ENCODE data around the gene ZNF70. TPM values are rescaled to one million over a fixed set of nuclear protein-coding genes. Genes with fewer than 3 reads are reported as not detected.

ZNF70 gene
- total RNA-seq, 2 donors from 2014 or later = 5.9 to 8.8 TPM

DNA sequence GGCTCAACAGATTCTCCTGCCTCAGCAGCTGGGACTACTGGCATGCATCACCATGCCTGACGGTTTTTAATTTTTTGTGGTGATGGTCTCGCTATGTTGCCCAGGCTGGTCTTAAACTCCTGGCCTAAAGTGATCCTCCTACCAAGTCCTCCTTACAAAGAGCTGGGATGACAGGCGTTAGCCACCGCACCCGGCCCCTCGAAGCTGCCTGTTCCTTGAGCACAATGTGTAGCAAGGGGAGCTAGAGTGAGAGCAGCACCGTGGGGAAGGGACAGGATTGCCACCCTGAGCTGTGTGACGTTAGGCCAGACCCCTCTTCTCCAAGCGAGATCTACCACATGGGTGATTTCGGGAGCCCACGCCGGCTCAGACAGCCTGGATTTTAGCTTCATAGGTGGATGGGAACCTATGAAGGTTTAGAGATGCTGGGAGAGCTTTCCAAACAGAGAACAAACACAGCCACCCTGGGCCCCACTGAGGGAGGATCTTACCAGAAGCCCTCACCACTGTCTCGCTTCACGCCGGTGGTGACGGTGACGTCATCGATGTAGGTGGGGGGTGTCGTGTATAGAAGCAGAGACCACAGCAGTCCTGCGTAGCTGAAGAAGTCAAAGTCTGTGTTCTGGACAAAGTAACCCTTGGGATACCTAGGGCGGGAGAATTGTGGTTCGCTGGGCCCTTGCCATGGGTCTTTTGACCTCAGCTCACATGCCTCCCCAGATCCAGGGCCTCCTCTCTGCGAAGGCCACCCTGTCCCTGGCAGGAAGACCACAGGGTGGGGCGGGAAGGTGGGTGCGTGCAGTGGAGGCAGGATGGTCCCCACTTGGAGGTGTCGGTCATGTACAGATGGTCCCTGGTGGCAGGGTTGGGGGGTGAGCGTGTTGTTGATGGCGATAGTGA lies 37.0 kb downstream of the ZNF70 start:
- Mint-ChIP-seq H3K4me3 (no peak overlapping the region), H3K27me3 (no peaks in the 10 kb centered on the region), H3K36me3 (peaks cover 21% of the 10 kb centered on the region), H3K4me1 (ENCODE audit: low read depth in 2 of 2) (peaks cover 16 to 24% of the 10 kb centered on the region in 2 donors), H3K9me3 (no peaks in the 10 kb centered on the region), H3K27ac (peak overlapping the region; percentile 3 to 34)
- ATAC-seq (no peak), DNase-seq (ENCODE audit: low spot score) (no peak)

- Mint-ChIP-seq H3K27me3 (no peaks in the 10 kb centered on the region), H3K9me3 (no peaks in the 10 kb centered on the region), H3K4me1 (ENCODE audit: low read depth in 2 of 2) (peaks cover 26 to 36% of the 10 kb centered on the region in 2 donors), H3K36me3 (peaks cover 34% of the 10 kb centered on the region), H3K4me3 (no peak overlapping the region), H3K27ac (no peak overlapping the region)
- DNase-seq (ENCODE audit: low spot score) = no peak
- ATAC-seq = no peak
These were observed 38.7 kb downstream of the ZNF70 start for GRCh38 chr22:23712256-23712655.

- Mint-ChIP-seq H3K4me3 (no peak overlapping the region), H3K9me3 (no peaks in the 10 kb centered on the region), H3K27ac (peak overlapping the region; percentile 8 to 67), H3K36me3 (peaks cover 59% of the 10 kb centered on the region), H3K27me3 (no peaks in the 10 kb centered on the region), H3K4me1 (ENCODE audit: low read depth in 2 of 2) (peaks cover 36 to 58% of the 10 kb centered on the region in 2 donors)
- ATAC-seq (no peak), DNase-seq (ENCODE audit: low spot score) (no peak)
These were observed 41.8 kb downstream of the ZNF70 start for GRCh38 chr22:23709107-23709506.

DNA sequence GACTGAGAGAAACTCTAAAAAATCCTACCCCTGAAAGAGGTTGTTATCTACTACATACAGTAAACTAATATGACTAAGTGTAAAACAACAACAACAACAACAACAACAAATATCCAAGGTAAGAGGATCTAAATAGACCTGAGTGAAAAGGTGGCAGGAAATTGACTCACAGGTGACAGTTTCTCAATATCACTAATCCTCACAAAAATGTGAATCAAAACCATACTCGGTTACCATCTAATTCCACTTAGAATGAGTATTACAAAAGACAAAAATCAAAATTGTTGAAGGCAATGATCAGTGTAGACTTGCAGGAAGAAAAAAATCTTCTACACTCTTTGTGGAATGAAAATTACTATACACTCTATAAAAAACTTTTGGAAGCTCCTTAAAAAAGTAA lies 42.6 kb downstream of the ZNF70 start:
- peaks cover 35 to 59% of the 10 kb centered on the region in 2 donors for H3K4me1 Mint-ChIP-seq (ENCODE audit: low read depth in 2 of 2)
- H3K27ac Mint-ChIP-seq = peak overlapping the region; percentile 30 to 67
- peak overlapping the region; percentile 28 for H3K4me3 Mint-ChIP-seq
- no peaks in the 10 kb centered on the region for H3K27me3 Mint-ChIP-seq
- no peaks in the 10 kb centered on the region for H3K9me3 Mint-ChIP-seq
- ATAC-seq (peak in 1 of 2 donors; percentile 64), DNase-seq (ENCODE audit: low spot score) (no peak)
- H3K36me3 Mint-ChIP-seq = peaks cover 65% of the 10 kb centered on the region

DNA sequence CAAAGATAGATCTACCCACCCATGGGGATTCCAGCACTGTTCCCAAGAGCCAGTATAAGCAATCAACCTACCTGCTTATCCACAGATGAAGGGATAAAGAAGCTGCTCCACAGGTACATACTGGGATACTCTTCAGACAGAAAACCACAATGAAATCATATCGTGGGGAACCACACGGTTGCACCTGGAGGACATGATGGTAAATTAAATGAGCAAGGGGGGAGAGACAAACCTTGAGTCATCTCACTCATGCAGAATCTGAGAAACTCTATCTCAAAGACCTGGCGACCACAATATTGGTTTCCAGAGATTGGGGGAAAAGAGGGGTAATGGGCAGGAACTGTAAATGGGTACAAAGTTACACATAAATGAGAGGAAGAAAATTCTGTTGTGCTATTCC lies 45.6 kb downstream of the ZNF70 start:
- Mint-ChIP-seq H3K27ac (peak overlapping the region; percentile 44 to 55), H3K4me1 (ENCODE audit: low read depth in 2 of 2) (peaks cover 45 to 59% of the 10 kb centered on the region in 2 donors), H3K27me3 (no peaks in the 10 kb centered on the region), H3K4me3 (peak overlapping the region; percentile 39), H3K36me3 (peaks cover 74% of the 10 kb centered on the region), H3K9me3 (no peaks in the 10 kb centered on the region)
- ATAC-seq = peak; percentile 36 to 62
- DNase-seq (ENCODE audit: low spot score) = no peak

GRCh38 chr22:23704829-23705228 lies 46.1 kb downstream of the ZNF70 start:
- peak in 1 of 2 donors; percentile 31 for ATAC-seq
- peak overlapping the region; percentile 39 for H3K4me3 Mint-ChIP-seq
- peak overlapping the region; percentile 44 to 55 for H3K27ac Mint-ChIP-seq
- H3K4me1 Mint-ChIP-seq (ENCODE audit: low read depth in 2 of 2) = peaks cover 50 to 54% of the 10 kb centered on the region in 2 donors
- DNase-seq (ENCODE audit: low spot score) = no peak
- peaks cover 74% of the 10 kb centered on the region for H3K36me3 Mint-ChIP-seq
- no peaks in the 10 kb centered on the region for H3K9me3 Mint-ChIP-seq
- no peaks in the 10 kb centered on the region for H3K27me3 Mint-ChIP-seq

- no peaks in the 10 kb centered on the region for H3K27me3 Mint-ChIP-seq
- H3K36me3 Mint-ChIP-seq = peaks cover 74% of the 10 kb centered on the region
- DNase-seq (ENCODE audit: low spot score) = no peak
- H3K27ac Mint-ChIP-seq = no peak overlapping the region
- no peak overlapping the region for H3K4me3 Mint-ChIP-seq
- peaks cover 49 to 51% of the 10 kb centered on the region in 2 donors for H3K4me1 Mint-ChIP-seq (ENCODE audit: low read depth in 2 of 2)
- no peaks in the 10 kb centered on the region for H3K9me3 Mint-ChIP-seq
- ATAC-seq = no peak
These were observed 46.9 kb downstream of the ZNF70 start for GRCh38 chr22:23704062-23704461.

- no peaks in the 10 kb centered on the region for H3K27me3 Mint-ChIP-seq
- DNase-seq (ENCODE audit: low spot score) (no peak), ATAC-seq (no peak)
- no peaks in the 10 kb centered on the region for H3K9me3 Mint-ChIP-seq
- peaks cover 51% of the 10 kb centered on the region for H3K36me3 Mint-ChIP-seq
- peaks cover 39 to 45% of the 10 kb centered on the region in 2 donors for H3K4me1 Mint-ChIP-seq (ENCODE audit: low read depth in 2 of 2)
- H3K27ac Mint-ChIP-seq = no peak overlapping the region
- no peak overlapping the region for H3K4me3 Mint-ChIP-seq
These were observed 50.2 kb downstream of the ZNF70 start for GRCh38 chr22:23700706-23701105.

DNA sequence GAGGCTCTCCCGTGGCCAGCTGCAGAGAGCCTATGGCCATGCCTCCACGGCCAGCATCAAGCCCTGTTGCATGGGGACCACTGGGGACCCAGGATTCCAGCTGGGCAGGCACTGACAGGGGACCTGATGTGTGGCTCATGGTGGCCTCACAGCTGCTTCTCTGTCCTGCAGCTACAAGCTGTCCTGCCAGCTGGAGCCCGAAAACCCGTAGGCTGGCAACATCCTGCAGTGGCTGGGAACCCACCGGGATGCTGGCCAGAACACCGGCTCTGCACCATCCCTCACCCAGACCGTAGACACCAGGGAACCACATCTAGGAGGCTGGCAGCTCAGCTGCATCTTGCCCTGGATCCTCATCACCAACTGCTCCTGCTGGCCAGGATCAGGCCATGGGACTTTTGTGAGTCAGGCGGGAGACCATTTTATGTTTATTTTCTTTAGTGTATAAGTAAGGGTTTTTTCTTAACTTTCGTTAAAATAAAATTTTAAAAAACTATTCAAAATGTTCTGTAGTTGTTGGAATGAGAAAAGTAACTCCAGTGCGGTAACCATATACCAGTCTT lies 52.2 kb downstream of the ZNF70 start:
- DNase-seq (ENCODE audit: low spot score) (no peak), ATAC-seq (no peak)
- Mint-ChIP-seq H3K4me3 (no peak overlapping the region), H3K36me3 (peaks cover 32% of the 10 kb centered on the region), H3K4me1 (ENCODE audit: low read depth in 2 of 2) (peaks cover 28 to 42% of the 10 kb centered on the region in 2 donors), H3K27me3 (no peaks in the 10 kb centered on the region), H3K9me3 (no peaks in the 10 kb centered on the region), H3K27ac (peak overlapping the region in 1 of 2 donors; percentile 14)

GRCh38 chr22:23698094-23698493 lies 52.8 kb downstream of the ZNF70 start:
- Mint-ChIP-seq H3K4me1 (ENCODE audit: low read depth in 2 of 2) (peaks cover 26 to 42% of the 10 kb centered on the region in 2 donors), H3K9me3 (no peaks in the 10 kb centered on the region), H3K36me3 (peaks cover 28% of the 10 kb centered on the region), H3K27ac (peak overlapping the region; percentile 14 to 16), H3K4me3 (no peak overlapping the region), H3K27me3 (no peaks in the 10 kb centered on the region)
- DNase-seq (ENCODE audit: low spot score) (no peak), ATAC-seq (no peak)

- Mint-ChIP-seq H3K9me3 (no peaks in the 10 kb centered on the region), H3K4me3 (peak overlapping the region; percentile 93), H3K27me3 (no peaks in the 10 kb centered on the region), H3K27ac (peak overlapping the region; percentile 98 to 100), H3K36me3 (peaks cover 23% of the 10 kb centered on the region), H3K4me1 (ENCODE audit: low read depth in 2 of 2) (peaks cover 25 to 46% of the 10 kb centered on the region in 2 donors)
- ATAC-seq (no peak), DNase-seq (ENCODE audit: low spot score) (no peak)
These were observed 53.6 kb downstream of the ZNF70 start for GRCh38 chr22:23697031-23697970.

DNA sequence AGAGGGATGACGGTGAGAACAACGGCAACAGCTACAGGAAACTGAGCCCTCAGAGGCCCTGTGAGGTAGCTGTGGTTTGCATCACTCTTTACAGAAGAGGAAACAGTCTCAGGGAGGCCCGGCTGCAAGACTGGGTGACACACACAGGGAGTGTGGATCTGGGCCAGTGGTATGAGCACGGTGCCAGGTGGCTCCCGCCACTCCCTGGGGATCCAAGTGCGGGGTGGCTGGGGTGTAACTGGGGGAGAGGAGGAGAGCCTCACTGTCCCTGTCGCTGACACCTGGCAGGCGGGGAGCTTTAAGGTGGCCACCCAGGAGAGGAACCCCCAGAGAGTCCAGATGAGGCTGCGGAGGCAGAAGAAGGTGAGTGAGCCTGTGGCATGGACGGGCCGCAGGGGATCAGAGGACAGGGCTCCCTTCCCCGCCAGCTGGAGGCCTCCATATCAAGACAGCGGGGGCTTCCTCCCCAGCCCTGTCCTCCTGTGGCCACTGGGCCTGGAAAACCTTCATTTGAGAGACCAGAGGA lies 54.5 kb downstream of the ZNF70 start:
- H3K9me3 Mint-ChIP-seq = no peaks in the 10 kb centered on the region
- peaks cover 14% of the 10 kb centered on the region for H3K36me3 Mint-ChIP-seq
- H3K27ac Mint-ChIP-seq = peak overlapping the region; percentile 98 to 100
- peaks cover 20 to 37% of the 10 kb centered on the region in 2 donors for H3K4me1 Mint-ChIP-seq (ENCODE audit: low read depth in 2 of 2)
- peak; percentile 97 to 99 for ATAC-seq
- peak; percentile 81 for DNase-seq (ENCODE audit: low spot score)
- no peaks in the 10 kb centered on the region for H3K27me3 Mint-ChIP-seq
- H3K4me3 Mint-ChIP-seq = peak overlapping the region; percentile 93
